GM23338 (cell line): Measurements from ENCODE around the gene SELP.

ENCODE experiments used
- CREB1 ChIP-seq: fragments of 250-450 bp; sonication (Bioruptor Pico); IDR thresholded peaks from 2 replicates; pipeline ENCODE4 v1.5.0; 2020; ENCODE audit warnings: low read depth, mild to moderate bottlenecking, moderate library complexity
- EZH2 ChIP-seq: fragments of 200-600 bp; sonication (generic); IDR thresholded peaks from one replicate; pipeline ENCODE4 v1.8.0; 2017; ENCODE audit warnings: antibody characterized with exemption, mild to moderate bottlenecking, low read depth; ENCODE audit not compliant: unreplicated experiment
- EZH2phosphoT487 ChIP-seq: fragments of 200-600 bp; sonication (generic); IDR thresholded peaks from one replicate; pipeline ENCODE4 v1.8.1; 2018; ENCODE audit warnings: antibody characterized with exemption; ENCODE audit not compliant: unreplicated experiment
- JUNB ChIP-seq: IDR thresholded peaks from one replicate; pipeline ENCODE4 v1.6.1; 2016; ENCODE audit warnings: antibody characterized with exemption; ENCODE audit not compliant: unreplicated experiment
- NANOG ChIP-seq: IDR thresholded peaks from 2 replicates; pipeline ENCODE4 v1.6.1; 2016; ENCODE audit warnings: antibody characterized with exemption, borderline replicate concordance
- POLR2AphosphoS5 ChIP-seq: IDR thresholded peaks from 2 replicates; pipeline ENCODE4 v1.6.1; 2016; ENCODE audit warnings: antibody characterized with exemption, low read depth
- STAT1 ChIP-seq: IDR thresholded peaks from one replicate; pipeline ENCODE4 v1.6.1; 2016; ENCODE audit warnings: antibody characterized with exemption; ENCODE audit not compliant: unreplicated experiment
- ZNF114 ChIP-seq: fragments of 250-450 bp; sonication (Bioruptor Pico); IDR thresholded peaks from 2 replicates; pipeline ENCODE4 v1.5.0; 2020; ENCODE audit warnings: mild to moderate bottlenecking, moderate library complexity
- ZNF331 ChIP-seq: fragments of 250-450 bp; sonication (Bioruptor Pico); IDR thresholded peaks from 2 replicates; pipeline ENCODE4 v1.5.0; 2020; ENCODE audit warnings: low read depth, mild to moderate bottlenecking, moderate library complexity
- TF ChIP-seq, protein P1 (sequence below), 2 experiments: fragments of 200-600 bp in 1 of 2; sonication (generic) in 1 of 2; conservative IDR thresholded peaks; 2 replicates each; pipeline versions ENCODE4 v1.5.1 to v1.6.1; 2016 to 2017; ENCODE audit warnings: antibody characterized with exemption in 2 of 2, low read depth in 2 of 2, mild to moderate bottlenecking in 2 of 2, moderate library complexity in 1 of 2
- TF ChIP-seq, protein P2 (sequence below): IDR thresholded peaks from one replicate; pipeline ENCODE4 v1.6.1; 2018; ENCODE audit warnings: antibody characterized with exemption; ENCODE audit not compliant: unreplicated experiment
- TF ChIP-seq, protein P3 (sequence below): IDR thresholded peaks from 2 replicates; pipeline ENCODE4 v1.6.1; 2016; ENCODE audit warnings: antibody characterized with exemption
- TF ChIP-seq, protein P4 (sequence below): fragments of 250-450 bp; sonication (Bioruptor Pico); IDR thresholded peaks from 2 replicates; pipeline ENCODE4 v1.5.0; 2020; ENCODE audit warnings: mild to moderate bottlenecking, moderate library complexity

DNA sequence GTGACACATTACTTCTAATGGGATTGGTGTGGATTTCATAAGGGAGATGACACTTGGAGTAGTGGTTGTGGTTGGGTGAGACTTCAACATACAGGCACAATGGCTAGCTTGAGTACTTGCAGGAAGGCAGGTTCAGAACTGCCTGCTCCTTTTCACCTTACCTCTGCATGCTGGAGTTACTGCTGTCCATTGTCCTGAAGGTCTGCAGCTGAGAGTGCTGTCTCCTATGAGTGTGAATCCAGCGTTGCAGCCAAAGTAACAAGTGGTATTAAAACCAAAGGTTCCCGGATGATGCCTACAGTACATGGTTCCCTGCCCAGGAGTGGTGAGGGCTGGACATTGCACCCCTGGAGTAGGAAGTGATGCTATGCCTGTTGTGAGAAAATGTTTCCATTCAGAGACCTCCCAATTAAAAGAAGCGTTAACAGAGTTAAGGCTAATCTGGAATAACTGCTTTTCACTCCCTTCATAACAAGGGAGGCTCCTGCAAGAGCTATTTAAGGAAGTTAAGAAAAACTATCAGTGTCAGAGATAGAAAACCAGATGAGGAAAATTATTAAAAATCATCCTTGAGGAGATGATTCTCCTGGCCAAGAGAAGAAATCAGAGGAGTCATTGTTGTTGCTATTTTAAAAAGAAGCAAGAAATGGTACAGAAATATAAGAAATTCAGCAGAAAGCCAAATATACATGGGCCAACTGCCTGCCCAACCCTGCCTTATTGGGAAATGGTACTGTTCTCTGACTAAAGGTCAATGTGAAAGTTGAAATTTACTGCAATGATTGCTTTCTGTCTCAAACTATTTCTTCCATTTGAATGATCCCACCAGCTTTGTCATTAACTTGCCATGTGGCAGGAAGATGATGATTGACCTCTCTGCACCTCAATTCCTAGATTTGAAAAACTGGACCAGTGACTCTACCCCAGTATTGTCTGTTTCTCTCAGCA is 33.9 kb downstream of the SELP start:
- no peak for TF ChIP-seq POLR2AphosphoS5
- TF ChIP-seq, protein P1, sequence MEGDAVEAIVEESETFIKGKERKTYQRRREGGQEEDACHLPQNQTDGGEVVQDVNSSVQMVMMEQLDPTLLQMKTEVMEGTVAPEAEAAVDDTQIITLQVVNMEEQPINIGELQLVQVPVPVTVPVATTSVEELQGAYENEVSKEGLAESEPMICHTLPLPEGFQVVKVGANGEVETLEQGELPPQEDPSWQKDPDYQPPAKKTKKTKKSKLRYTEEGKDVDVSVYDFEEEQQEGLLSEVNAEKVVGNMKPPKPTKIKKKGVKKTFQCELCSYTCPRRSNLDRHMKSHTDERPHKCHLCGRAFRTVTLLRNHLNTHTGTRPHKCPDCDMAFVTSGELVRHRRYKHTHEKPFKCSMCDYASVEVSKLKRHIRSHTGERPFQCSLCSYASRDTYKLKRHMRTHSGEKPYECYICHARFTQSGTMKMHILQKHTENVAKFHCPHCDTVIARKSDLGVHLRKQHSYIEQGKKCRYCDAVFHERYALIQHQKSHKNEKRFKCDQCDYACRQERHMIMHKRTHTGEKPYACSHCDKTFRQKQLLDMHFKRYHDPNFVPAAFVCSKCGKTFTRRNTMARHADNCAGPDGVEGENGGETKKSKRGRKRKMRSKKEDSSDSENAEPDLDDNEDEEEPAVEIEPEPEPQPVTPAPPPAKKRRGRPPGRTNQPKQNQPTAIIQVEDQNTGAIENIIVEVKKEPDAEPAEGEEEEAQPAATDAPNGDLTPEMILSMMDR (conservative IDR thresholded peaks at IDR 0.05; ENCODE audit: low read depth in 2 of 2), result no peak
- no peak for TF ChIP-seq JUNB
- no peak for TF ChIP-seq NANOG
- TF ChIP-seq, protein P2, sequence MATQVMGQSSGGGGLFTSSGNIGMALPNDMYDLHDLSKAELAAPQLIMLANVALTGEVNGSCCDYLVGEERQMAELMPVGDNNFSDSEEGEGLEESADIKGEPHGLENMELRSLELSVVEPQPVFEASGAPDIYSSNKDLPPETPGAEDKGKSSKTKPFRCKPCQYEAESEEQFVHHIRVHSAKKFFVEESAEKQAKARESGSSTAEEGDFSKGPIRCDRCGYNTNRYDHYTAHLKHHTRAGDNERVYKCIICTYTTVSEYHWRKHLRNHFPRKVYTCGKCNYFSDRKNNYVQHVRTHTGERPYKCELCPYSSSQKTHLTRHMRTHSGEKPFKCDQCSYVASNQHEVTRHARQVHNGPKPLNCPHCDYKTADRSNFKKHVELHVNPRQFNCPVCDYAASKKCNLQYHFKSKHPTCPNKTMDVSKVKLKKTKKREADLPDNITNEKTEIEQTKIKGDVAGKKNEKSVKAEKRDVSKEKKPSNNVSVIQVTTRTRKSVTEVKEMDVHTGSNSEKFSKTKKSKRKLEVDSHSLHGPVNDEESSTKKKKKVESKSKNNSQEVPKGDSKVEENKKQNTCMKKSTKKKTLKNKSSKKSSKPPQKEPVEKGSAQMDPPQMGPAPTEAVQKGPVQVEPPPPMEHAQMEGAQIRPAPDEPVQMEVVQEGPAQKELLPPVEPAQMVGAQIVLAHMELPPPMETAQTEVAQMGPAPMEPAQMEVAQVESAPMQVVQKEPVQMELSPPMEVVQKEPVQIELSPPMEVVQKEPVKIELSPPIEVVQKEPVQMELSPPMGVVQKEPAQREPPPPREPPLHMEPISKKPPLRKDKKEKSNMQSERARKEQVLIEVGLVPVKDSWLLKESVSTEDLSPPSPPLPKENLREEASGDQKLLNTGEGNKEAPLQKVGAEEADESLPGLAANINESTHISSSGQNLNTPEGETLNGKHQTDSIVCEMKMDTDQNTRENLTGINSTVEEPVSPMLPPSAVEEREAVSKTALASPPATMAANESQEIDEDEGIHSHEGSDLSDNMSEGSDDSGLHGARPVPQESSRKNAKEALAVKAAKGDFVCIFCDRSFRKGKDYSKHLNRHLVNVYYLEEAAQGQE, result peak; percentile 89
- no peak for TF ChIP-seq EZH2phosphoT487
- TF ChIP-seq, protein P3, sequence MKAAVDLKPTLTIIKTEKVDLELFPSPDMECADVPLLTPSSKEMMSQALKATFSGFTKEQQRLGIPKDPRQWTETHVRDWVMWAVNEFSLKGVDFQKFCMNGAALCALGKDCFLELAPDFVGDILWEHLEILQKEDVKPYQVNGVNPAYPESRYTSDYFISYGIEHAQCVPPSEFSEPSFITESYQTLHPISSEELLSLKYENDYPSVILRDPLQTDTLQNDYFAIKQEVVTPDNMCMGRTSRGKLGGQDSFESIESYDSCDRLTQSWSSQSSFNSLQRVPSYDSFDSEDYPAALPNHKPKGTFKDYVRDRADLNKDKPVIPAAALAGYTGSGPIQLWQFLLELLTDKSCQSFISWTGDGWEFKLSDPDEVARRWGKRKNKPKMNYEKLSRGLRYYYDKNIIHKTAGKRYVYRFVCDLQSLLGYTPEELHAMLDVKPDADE, result no peak
- TF ChIP-seq EZH2, result no peak
- no peak for TF ChIP-seq CREB1 (CRISPR knock-in tag)
- no peak for TF ChIP-seq ZNF114
- no peak for TF ChIP-seq ZNF331 (CRISPR knock-in tag)
- TF ChIP-seq STAT1, result no peak
- TF ChIP-seq, protein P4, sequence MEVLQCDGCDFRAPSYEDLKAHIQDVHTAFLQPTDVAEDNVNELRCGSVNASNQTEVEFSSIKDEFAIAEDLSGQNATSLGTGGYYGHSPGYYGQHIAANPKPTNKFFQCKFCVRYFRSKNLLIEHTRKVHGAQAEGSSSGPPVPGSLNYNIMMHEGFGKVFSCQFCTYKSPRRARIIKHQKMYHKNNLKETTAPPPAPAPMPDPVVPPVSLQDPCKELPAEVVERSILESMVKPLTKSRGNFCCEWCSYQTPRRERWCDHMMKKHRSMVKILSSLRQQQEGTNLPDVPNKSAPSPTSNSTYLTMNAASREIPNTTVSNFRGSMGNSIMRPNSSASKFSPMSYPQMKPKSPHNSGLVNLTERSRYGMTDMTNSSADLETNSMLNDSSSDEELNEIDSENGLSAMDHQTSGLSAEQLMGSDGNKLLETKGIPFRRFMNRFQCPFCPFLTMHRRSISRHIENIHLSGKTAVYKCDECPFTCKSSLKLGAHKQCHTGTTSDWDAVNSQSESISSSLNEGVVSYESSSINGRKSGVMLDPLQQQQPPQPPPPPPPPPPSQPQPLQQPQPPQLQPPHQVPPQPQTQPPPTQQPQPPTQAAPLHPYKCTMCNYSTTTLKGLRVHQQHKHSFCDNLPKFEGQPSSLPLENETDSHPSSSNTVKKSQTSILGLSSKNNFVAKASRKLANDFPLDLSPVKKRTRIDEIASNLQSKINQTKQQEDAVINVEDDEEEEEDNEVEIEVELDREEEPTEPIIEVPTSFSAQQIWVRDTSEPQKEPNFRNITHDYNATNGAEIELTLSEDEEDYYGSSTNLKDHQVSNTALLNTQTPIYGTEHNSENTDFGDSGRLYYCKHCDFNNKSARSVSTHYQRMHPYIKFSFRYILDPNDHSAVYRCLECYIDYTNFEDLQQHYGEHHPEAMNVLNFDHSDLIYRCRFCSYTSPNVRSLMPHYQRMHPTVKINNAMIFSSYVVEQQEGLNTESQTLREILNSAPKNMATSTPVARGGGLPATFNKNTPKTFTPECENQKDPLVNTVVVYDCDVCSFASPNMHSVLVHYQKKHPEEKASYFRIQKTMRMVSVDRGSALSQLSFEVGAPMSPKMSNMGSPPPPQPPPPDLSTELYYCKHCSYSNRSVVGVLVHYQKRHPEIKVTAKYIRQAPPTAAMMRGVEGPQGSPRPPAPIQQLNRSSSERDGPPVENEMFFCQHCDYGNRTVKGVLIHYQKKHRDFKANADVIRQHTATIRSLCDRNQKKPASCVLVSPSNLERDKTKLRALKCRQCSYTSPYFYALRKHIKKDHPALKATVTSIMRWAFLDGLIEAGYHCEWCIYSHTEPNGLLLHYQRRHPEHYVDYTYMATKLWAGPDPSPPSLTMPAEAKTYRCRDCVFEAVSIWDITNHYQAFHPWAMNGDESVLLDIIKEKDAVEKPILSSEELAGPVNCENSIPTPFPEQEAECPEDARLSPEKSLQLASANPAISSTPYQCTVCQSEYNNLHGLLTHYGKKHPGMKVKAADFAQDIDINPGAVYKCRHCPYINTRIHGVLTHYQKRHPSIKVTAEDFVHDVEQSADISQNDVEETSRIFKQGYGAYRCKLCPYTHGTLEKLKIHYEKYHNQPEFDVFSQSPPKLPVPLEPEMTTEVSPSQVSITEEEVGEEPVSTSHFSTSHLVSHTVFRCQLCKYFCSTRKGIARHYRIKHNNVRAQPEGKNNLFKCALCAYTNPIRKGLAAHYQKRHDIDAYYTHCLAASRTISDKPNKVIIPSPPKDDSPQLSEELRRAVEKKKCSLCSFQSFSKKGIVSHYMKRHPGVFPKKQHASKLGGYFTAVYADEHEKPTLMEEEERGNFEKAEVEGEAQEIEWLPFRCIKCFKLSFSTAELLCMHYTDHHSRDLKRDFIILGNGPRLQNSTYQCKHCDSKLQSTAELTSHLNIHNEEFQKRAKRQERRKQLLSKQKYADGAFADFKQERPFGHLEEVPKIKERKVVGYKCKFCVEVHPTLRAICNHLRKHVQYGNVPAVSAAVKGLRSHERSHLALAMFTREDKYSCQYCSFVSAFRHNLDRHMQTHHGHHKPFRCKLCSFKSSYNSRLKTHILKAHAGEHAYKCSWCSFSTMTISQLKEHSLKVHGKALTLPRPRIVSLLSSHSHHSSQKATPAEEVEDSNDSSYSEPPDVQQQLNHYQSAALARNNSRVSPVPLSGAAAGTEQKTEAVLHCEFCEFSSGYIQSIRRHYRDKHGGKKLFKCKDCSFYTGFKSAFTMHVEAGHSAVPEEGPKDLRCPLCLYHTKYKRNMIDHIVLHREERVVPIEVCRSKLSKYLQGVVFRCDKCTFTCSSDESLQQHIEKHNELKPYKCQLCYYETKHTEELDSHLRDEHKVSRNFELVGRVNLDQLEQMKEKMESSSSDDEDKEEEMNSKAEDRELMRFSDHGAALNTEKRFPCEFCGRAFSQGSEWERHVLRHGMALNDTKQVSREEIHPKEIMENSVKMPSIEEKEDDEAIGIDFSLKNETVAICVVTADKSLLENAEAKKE (CRISPR knock-in tag), result no peak
